NB4 (cell line): Measurements from ENCODE around the gene ADRA2A.

Experiments used
- DNase-seq: peaks from one replicate; pipeline ENCODE4 v3.0.0; 2010; ENCODE audit warnings: low read depth
- H3K4me3 ChIP-seq: one replicate; pipeline ENCODE4 v1.5.1; 2011; ENCODE audit warnings: mild to moderate bottlenecking, low read depth, low read length, moderate library complexity
- CTCF ChIP-seq: IDR thresholded peaks from one replicate; pipeline ENCODE4 v1.5.1; 2012; ENCODE audit warnings: low read depth, low read length
- MAX ChIP-seq: IDR thresholded peaks from 2 replicates; pipeline ENCODE4 v1.6.1; 2011; ENCODE audit warnings: low read depth, low read length
- MYC ChIP-seq: IDR thresholded peaks from 2 replicates; pipeline ENCODE4 v1.6.1; 2011; ENCODE audit warnings: low read depth, low read length
- POLR2A ChIP-seq: IDR thresholded peaks from 2 replicates; pipeline ENCODE4 v1.6.1; 2011; ENCODE audit warnings: mild to moderate bottlenecking; ENCODE audit not compliant: insufficient read length; ENCODE audit errors: extremely low read depth

ADRA2A gene

GRCh38 chr10:111086574-111086973, 9.7 kb downstream of the ADRA2A start:
- TF ChIP-seq POLR2A = no peak
- TF ChIP-seq MAX = no peak
- TF ChIP-seq MYC = no peak
- no peak for TF ChIP-seq CTCF
- peak; percentile 26 for DNase-seq
- H3K4me3 ChIP-seq = no peak overlapping the region

- TF ChIP-seq CTCF (no peak), MYC (no peak), MAX (no peak), POLR2A (no peak)
- H3K4me3 ChIP-seq = no peak overlapping the region
- no peak for DNase-seq
Observed at GRCh38 chr10:111087331-111087756, 10.5 kb downstream of the ADRA2A start.

- DNase-seq = no peak
- no peak overlapping the region for H3K4me3 ChIP-seq
- TF ChIP-seq MYC = no peak
- TF ChIP-seq MAX = no peak
- no peak for TF ChIP-seq POLR2A
- TF ChIP-seq CTCF = no peak
Observed at GRCh38 chr10:111087968-111088505, 11.2 kb downstream of the ADRA2A start.

- no peak for DNase-seq
- no peak for TF ChIP-seq MAX
- no peak for TF ChIP-seq CTCF
- no peak for TF ChIP-seq POLR2A
- TF ChIP-seq MYC = no peak
- no peak overlapping the region for H3K4me3 ChIP-seq
Observed at GRCh38 chr10:111089293-111089692, 12.5 kb downstream of the ADRA2A start.

GRCh38 chr10:111091833-111092232, 15.0 kb downstream of the ADRA2A start:
- H3K4me3 ChIP-seq = no peak overlapping the region
- no peak for TF ChIP-seq MAX
- DNase-seq = no peak

GRCh38 chr10:111093741-111094380, 17.0 kb downstream of the ADRA2A start:
- DNase-seq = peak; percentile 44
- TF ChIP-seq CTCF (no peak), MYC (no peak), MAX (no peak), POLR2A (no peak)
- no peak overlapping the region for H3K4me3 ChIP-seq
